Inflammatory macrophage treated with lipopolysaccharide for 1 hour (primary cell): ENCODE data around the gene TMC5.
"Not testable (repeated sequence)": the region's sequence is repeated elsewhere in the genome, so short reads cannot be mapped to it uniquely, and the experiment has no call there.

Source experiments
- DNase-seq, 2 donors: peaks; one replicate each; pipeline ENCODE4 v3.0.0-alpha.2; 2020 to 2022

The TMC5 gene, protein sequence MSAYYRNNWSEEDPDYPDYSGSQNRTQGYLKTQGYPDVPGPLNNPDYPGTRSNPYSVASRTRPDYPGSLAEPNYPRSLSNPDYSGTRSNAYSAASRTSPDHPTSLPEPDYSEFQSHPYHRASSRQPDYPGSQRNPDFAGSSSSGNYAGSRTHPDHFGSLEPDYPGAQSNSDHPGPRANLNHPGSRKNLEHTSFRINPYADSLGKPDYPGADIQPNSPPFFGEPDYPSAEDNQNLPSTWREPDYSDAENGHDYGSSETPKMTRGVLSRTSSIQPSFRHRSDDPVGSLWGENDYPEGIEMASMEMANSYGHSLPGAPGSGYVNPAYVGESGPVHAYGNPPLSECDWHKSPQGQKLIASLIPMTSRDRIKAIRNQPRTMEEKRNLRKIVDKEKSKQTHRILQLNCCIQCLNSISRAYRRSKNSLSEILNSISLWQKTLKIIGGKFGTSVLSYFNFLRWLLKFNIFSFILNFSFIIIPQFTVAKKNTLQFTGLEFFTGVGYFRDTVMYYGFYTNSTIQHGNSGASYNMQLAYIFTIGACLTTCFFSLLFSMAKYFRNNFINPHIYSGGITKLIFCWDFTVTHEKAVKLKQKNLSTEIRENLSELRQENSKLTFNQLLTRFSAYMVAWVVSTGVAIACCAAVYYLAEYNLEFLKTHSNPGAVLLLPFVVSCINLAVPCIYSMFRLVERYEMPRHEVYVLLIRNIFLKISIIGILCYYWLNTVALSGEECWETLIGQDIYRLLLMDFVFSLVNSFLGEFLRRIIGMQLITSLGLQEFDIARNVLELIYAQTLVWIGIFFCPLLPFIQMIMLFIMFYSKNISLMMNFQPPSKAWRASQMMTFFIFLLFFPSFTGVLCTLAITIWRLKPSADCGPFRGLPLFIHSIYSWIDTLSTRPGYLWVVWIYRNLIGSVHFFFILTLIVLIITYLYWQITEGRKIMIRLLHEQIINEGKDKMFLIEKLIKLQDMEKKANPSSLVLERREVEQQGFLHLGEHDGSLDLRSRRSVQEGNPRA

GRCh38 chr16:19417640-19418039, at the start of gene TMC5:
Gene TMC5 (plus strand): TSS chr16:19417883. CDS start chr16:19440039, 22,156 bp downstream.
- DNase-seq, result no peak

- not testable (repeated sequence) for DNase-seq
Observed at GRCh38 chr16:19372541-19372940, 45.1 kb upstream of the TMC5 start.

DNA sequence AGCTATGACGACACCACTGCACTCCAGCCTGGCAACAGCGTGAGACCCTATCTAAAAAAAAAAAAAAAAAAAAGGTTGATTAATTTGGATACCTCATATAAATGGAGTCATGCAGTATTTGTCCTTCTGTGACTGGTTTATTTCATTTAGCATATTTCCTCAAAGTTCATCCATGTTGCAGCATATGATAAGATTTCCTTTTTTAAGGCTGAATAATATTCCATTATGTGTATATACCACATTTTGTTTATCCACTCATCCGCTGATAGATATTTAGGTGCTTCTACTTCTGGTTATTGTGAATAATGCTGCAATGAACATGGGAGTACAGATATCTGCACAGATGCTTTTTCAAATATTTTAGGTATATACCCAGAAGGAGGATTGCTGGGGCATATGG, 43.3 kb upstream of the TMC5 start:
- no peak for DNase-seq

DNA sequence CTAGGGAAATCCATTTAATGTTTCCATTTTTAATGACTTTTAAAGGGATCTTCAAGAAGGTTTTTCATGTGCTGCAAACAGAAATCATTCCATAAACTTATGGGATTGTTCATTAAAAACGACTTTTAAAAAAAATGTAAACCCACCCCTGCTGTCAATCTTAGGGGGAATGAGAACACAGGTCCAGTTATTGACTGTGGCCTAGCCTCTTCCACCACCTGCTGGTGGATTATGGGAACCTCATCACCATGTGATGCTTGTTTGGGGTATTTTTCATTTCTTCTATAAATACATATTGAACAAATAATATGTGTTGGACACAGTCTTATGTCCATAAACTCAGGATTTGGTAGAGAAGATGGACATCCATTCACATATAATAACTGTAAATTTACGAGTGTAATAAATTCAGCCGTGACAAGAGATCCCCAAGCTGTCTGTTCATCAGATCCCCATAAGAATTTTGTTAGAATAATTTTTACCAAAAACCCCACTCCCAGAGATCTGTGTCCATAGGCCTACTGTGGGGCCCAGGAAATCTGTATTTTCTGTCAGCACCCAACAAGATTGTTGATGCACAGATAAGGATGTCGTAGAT, 42.0 kb upstream of the TMC5 start:
- DNase-seq, result peak; percentile 37 to 76

GRCh38 chr16:19377864-19378263, 39.8 kb upstream of the TMC5 start:
- no peak for DNase-seq

DNA sequence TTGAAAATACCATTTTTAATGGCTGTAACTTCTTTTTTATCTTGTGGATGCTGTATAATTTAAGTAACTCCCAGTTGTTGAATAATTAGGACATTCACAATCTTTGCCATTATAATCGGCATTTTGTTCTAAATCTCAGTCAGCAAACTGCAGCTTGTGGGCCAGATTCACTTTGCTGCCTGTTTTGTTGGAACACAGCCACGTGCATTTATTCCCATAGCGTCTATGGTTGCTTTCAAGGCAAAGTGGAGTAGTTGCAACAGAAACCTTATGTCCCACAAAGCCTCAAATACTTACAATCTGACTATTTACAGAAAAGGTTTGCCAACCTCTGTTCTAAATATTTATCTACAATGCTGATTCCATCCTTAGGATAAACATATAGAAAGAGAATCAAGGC, 39.2 kb upstream of the TMC5 start:
- DNase-seq, result no peak

DNA sequence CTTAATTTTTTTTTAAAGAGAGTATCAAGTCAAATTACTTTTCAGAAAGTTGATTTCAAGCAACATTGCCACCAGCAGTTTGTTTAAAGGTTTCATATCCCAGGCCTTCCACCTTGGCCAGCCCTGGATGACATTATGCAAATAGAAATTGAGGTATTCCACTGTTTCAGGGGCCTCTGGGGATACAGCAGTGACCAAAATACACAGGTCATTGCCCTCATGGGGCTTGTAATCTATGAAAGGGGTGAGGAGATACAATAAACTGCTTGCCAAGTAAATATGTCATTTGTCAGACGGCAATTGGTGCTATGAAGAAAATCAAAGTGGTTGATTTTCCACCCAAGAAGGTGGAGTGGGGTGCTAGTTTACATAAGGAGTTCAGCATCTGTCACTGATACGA, 37.8 kb upstream of the TMC5 start:
- DNase-seq, result no peak

- no peak for DNase-seq
Observed at GRCh38 chr16:19380328-19380727, 37.4 kb upstream of the TMC5 start.

GRCh38 chr16:19382084-19382801, 35.4 kb upstream of the TMC5 start:
- DNase-seq, result no peak

GRCh38 chr16:19382887-19383816, 34.5 kb upstream of the TMC5 start:
- DNase-seq, result no peak

DNA sequence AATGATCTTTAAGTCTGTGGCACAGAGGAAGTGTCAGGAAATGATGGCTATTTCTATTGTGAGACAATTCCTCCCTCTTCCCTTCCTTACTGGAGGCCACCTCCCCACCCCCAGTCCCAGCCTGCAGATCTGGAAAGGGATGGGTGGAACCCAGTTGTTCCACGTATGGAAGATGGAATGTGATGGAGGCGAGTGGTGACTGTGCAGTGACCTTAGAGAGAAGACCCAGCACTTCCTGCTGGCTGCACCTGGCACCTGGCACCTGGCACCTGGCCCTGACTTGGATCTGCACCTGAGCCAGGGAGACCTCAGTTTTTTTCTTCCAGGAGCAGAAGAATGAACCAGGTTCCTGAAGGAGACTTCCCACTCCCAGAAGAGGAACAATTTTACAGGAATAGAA, 33.0 kb upstream of the TMC5 start:
- no peak for DNase-seq

DNA sequence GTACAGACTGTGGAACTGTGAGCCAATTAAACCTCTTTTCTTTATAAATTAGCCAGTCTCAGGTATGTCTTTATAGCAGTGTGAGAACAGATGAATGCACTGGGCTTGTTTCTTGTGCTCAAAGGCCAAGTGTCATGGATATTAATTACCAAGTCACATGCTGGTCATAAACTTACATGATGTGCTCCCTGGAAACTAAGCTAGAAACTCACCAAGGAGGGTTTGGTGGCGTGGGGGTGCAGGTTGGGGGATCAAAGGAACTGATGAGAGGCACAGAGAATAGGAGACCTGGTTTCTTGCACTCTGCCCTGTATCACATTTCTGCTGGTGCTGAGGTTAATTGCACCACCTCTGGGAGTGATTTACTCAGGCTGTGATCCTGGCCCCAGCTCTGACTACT, 31.2 kb upstream of the TMC5 start:
- no peak for DNase-seq

GRCh38 chr16:19389246-19389645, 28.4 kb upstream of the TMC5 start:
- DNase-seq, result peak in 1 of 2 donors; percentile 22

GRCh38 chr16:19391185-19391776, 26.4 kb upstream of the TMC5 start:
- not testable (repeated sequence) for DNase-seq

DNA sequence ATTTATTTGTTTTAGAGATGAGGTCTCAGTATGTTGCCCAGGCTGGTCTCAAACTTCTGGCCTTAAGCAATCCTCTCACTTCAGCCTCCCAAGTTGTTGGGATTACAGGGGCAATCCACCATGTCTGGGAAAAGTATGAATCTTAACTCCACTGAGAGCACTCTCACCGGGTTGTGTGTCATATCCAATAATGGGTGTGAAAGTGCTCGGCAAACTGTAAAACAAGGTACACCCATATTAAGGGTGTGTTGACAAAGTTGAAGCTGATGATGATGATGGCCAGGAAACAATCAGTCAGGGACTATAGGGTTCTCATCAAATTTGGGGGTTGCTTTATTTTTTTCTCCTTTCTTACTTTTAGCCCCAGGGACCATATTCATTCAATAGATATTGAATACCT, 25.3 kb upstream of the TMC5 start:
- DNase-seq, result no peak

DNA sequence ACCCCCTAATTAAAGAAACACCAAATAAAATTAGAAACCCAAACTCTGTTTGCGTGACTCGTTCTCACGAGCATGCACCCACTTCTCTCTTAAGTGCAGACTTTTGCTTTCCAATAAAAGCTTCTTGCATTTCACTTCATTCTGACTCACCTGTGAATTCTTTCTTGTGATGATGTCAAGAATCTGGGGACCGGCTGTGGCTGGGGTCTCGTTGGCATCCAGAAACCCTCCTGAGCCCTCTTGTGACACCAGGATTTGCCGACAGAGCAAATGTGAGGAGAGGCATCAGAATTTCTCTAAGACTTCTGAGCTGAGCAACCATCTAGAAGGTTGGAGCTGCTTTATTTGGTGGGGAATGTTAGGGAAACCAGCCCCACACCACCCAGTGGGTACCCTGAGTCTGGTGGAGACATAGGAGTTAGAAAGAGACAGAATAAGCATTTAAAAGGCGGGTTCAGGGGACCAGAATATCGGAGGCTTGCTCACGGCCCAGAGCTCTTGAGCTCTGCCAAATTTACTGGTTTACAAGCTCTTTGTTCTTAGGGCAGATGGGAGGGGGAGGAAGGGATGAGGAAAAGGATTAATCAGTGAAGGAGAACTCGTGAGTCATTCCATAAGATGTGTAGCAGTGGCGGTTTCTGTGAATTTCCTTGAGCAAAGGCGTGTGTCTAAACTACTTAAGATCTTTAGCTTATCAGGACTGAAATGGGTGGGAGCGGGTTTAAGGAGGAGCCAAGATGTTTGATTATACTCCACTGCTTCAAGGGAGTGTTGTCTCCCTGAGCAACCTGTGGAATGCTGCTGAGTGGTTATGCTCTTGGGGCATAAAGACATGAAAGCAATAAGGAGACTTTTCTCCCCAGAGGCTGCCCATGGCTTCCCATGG, 24.2 kb upstream of the TMC5 start:
- DNase-seq, result no peak

- not testable (repeated sequence) for DNase-seq
Observed at GRCh38 chr16:19395646-19396267, 21.9 kb upstream of the TMC5 start.

DNA sequence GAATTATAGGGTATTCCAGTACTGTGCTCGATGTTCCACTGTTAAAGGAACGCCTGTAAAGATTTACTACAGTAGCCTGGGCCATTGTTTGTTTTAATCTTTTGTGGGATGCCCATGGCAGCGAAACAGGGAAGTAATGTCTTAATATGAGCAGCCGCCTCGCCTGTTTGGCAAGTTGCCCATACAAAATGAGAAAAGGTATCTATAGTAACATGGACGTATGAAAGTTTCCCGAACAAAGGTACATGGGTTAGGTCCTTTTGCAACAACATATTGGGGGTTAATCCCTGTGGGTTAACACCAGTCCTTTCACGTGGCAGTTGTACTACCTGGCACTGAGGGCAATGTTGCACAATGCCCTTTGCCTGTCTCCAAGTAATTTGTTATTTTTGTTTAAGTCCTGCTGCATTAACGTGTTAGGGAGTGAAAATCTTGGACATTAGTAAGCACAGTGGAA, 21.1 kb upstream of the TMC5 start:
- peak in 1 of 2 donors; percentile 11 for DNase-seq

DNA sequence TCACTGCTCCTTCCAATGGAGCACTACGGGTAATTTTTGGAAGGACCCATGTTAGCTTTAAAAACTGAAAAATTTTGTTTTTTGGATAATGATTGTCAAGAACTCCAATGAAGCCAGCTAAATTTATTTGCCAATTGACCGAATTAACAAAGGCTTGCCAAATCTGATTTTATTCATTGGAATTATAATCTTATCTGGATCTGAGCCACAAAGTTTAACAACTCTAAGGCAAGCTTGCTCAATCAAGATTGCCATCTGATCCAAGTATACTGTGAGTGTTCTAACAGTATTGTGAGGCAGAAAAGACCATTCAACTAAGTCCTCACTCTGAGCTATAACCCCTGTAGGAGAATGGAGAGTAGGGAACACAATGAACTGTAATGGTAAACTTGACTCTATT, 20.3 kb upstream of the TMC5 start:
- not testable (repeated sequence) for DNase-seq
